H1 (cell line): Measurements from ENCODE around the gene MCEMP1.

ENCODE experiments used
- RNF2 ChIP-seq: fragments of 200-900, 300-1000 bp; sonication (generic); IDR thresholded peaks from 2 replicates; pipeline ENCODE4 v1.7.1; 2016; ENCODE audit warnings: borderline replicate concordance, low read depth, mild to moderate bottlenecking, antibody characterized with exemption, low read length; ENCODE audit not compliant: poor library complexity, severe bottlenecking; ENCODE audit errors: missing control alignments
- TF ChIP-seq, protein P1 (sequence below), 3 experiments: IDR thresholded peaks; 1 replicate in 2 of 3; 2 replicates in 1 of 3; pipeline versions ENCODE4 v1.5.1 to v1.6.1; 2011; ENCODE audit warnings: low read length in 3 of 3, mild to moderate bottlenecking in 3 of 3, inconsistent platforms in 2 of 3, low read depth in 1 of 3, moderate library complexity in 1 of 3; ENCODE audit not compliant: insufficient read depth in 1 of 3; ENCODE audit errors: control extremely low read depth in 1 of 3

DNA sequence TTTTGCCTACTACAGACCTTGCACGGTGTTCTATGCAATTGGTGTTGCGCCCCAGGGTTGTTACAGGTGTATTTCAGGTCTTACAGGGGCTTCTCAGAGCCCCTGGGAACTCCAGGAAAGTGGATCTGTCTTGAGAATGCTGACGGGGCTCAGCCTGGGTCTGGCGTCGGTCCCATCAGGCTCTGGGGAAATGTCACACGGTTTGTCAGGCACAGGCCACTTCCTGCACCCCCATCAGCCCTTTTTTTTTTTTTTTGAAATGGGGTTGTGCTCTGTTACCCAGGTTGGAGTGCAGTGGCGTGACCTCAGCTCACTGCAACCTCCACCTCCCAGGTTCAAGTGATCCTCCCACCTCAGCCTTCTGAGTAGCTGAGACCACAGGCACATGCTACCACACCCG is 41.8 kb downstream of the MCEMP1 start:
- TF ChIP-seq, protein P1, sequence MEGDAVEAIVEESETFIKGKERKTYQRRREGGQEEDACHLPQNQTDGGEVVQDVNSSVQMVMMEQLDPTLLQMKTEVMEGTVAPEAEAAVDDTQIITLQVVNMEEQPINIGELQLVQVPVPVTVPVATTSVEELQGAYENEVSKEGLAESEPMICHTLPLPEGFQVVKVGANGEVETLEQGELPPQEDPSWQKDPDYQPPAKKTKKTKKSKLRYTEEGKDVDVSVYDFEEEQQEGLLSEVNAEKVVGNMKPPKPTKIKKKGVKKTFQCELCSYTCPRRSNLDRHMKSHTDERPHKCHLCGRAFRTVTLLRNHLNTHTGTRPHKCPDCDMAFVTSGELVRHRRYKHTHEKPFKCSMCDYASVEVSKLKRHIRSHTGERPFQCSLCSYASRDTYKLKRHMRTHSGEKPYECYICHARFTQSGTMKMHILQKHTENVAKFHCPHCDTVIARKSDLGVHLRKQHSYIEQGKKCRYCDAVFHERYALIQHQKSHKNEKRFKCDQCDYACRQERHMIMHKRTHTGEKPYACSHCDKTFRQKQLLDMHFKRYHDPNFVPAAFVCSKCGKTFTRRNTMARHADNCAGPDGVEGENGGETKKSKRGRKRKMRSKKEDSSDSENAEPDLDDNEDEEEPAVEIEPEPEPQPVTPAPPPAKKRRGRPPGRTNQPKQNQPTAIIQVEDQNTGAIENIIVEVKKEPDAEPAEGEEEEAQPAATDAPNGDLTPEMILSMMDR (IDR thresholded peaks at IDR 0.05; ENCODE audit: control extremely low read depth in 1 of 3, insufficient read depth in 1 of 3, low read depth in 1 of 3, low read length in 3 of 3): no peak
- TF ChIP-seq RNF2: no peak
